ENCODE measurements around the gene ITGB7. TPM values are rescaled to one million over a fixed set of nuclear protein-coding genes. Genes with fewer than 3 reads are reported as not detected.

ITGB7 gene
- total and polyA plus RNA-seq, 10 of the 15 experiments (the other 5 are each of a cell fraction or from before 2014, with no cell fraction given), result 54.5 to 487 (median 252) TPM

DNA sequence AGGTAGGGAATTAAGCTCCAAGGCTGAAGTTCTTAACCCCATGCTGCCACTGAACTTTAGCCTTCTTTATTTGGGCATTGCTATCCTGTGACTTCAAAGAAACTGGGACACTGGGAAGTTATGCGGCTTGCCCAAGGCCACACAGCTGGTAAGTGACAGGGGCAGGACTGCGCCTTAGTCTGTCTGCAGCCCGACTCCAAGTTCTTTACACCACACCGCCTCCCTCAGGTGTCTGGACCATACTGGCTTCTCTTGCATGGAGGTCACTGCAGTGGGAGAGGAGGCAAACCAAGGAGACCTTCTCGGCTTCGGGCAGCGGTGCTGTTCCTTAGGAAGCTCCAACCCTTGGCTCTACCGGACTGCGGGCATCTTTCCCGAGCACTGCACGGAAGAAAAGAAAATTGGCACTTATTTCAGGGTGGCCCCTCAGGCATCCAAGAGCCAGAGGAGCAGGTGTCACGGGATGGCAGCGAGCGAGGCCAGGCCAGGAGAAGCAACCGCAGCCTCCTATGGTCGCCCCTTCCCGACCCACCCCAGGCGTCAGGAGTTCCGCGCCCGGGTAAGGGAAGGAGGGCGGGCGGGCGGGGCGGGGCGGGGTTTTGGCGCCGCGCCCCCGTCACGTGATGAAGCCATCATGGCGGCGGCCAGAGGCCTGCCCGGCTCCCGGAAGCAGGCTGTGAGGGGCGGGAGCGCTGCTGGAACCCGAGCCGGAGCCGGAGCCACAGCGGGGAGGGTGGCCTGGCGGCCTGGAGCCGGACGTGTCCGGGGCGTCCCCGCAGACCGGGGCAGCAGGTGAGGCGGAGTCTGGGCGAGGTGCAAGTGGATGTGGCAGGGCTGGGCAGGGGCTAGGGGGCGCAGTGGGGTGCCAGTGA is 44.7 kb upstream of the ITGB7 start (continued):
- TF ChIP-seq, protein P1, sequence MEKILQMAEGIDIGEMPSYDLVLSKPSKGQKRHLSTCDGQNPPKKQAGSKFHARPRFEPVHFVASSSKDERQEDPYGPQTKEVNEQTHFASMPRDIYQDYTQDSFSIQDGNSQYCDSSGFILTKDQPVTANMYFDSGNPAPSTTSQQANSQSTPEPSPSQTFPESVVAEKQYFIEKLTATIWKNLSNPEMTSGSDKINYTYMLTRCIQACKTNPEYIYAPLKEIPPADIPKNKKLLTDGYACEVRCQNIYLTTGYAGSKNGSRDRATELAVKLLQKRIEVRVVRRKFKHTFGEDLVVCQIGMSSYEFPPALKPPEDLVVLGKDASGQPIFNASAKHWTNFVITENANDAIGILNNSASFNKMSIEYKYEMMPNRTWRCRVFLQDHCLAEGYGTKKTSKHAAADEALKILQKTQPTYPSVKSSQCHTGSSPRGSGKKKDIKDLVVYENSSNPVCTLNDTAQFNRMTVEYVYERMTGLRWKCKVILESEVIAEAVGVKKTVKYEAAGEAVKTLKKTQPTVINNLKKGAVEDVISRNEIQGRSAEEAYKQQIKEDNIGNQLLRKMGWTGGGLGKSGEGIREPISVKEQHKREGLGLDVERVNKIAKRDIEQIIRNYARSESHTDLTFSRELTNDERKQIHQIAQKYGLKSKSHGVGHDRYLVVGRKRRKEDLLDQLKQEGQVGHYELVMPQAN (conservative IDR thresholded peaks at IDR 0.05), result peak; percentile 87
- TF ChIP-seq NFYB (IDR thresholded peaks at IDR 0.05; ENCODE audit: insufficient read depth, low read depth, low read length), result no peak
- TF ChIP-seq, protein P2, sequence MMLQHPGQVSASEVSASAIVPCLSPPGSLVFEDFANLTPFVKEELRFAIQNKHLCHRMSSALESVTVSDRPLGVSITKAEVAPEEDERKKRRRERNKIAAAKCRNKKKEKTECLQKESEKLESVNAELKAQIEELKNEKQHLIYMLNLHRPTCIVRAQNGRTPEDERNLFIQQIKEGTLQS (IDR thresholded peaks at IDR 0.05; ENCODE audit: borderline replicate concordance, extremely low read depth, low read depth, low read length), result peak; percentile 24; the same call in 1 of the 2 replicates
- TF ChIP-seq RB1 (IDR thresholded peaks at IDR 0.05; ENCODE audit: borderline replicate concordance), result peak; percentile 14; the same call in 1 of the 2 replicates
- no peak for TF ChIP-seq BACH1 (IDR thresholded peaks at IDR 0.05; ENCODE audit: borderline replicate concordance)
- peak; percentile 65; the same call in 1 of the 2 replicates for TF ChIP-seq SMC3 (IDR thresholded peaks at IDR 0.05; ENCODE audit: borderline replicate concordance, low read length)
- no peak for TF ChIP-seq NRF1 (conservative IDR thresholded peaks at IDR 0.05; ENCODE audit: low read depth, low read length)
- TF ChIP-seq IKZF1 (conservative IDR thresholded peaks at IDR 0.05), result peak; percentile 61
- no peak for TF ChIP-seq SIX5 (IDR thresholded peaks at IDR 0.05; ENCODE audit: low read depth, low read length, severe bottlenecking)
- 0 out of 2 replicates have a peak, but pooled peaks have one; percentile 33 for TF ChIP-seq DPF2 (IDR thresholded peaks at IDR 0.05)
- TF ChIP-seq BHLHE40 (IDR thresholded peaks at IDR 0.05; ENCODE audit: borderline replicate concordance in 1 of 2, low read depth in 2 of 2, low read length in 1 of 2), result peak; percentile 70 to 92
- TF ChIP-seq, protein P3, sequence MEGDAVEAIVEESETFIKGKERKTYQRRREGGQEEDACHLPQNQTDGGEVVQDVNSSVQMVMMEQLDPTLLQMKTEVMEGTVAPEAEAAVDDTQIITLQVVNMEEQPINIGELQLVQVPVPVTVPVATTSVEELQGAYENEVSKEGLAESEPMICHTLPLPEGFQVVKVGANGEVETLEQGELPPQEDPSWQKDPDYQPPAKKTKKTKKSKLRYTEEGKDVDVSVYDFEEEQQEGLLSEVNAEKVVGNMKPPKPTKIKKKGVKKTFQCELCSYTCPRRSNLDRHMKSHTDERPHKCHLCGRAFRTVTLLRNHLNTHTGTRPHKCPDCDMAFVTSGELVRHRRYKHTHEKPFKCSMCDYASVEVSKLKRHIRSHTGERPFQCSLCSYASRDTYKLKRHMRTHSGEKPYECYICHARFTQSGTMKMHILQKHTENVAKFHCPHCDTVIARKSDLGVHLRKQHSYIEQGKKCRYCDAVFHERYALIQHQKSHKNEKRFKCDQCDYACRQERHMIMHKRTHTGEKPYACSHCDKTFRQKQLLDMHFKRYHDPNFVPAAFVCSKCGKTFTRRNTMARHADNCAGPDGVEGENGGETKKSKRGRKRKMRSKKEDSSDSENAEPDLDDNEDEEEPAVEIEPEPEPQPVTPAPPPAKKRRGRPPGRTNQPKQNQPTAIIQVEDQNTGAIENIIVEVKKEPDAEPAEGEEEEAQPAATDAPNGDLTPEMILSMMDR (IDR thresholded peaks at IDR 0.05 in 2 of 3, conservative IDR thresholded peaks at IDR 0.05 in 1 of 3; ENCODE audit: control insufficient read depth in 2 of 3, extremely low read depth in 1 of 3, insufficient read depth in 1 of 3, low read depth in 3 of 3, low read length in 3 of 3), result peak; percentile 52 to 83 (median 64); a peak in 5 of 6 replicates
- TF ChIP-seq CHD1 (IDR thresholded peaks at IDR 0.05; ENCODE audit: low read depth, low read length), result no peak
- no peak for TF ChIP-seq CHD2 (IDR thresholded peaks at IDR 0.05; ENCODE audit: borderline replicate concordance, low read depth, low read length)
- TF ChIP-seq STAT1 (conservative IDR thresholded peaks at IDR 0.05), result no peak
- TF ChIP-seq PAX8 (IDR thresholded peaks at IDR 0.05), result no peak
- TF ChIP-seq NR2C1 (IDR thresholded peaks at IDR 0.05), result peak; percentile 10; the same call in 1 of the 2 replicates
- no peak for TF ChIP-seq SREBF1 (IDR thresholded peaks at IDR 0.05; ENCODE audit: low read length)
- no peak for TF ChIP-seq ZNF24 (IDR thresholded peaks at IDR 0.05)
- TF ChIP-seq JUND (IDR thresholded peaks at IDR 0.05; ENCODE audit: low read depth, low read length), result no peak
- no peak; the same call in 1 of the 2 replicates for TF ChIP-seq TCF12 (IDR thresholded peaks at IDR 0.05; ENCODE audit: low read depth, low read length)
- TF ChIP-seq, protein P4, sequence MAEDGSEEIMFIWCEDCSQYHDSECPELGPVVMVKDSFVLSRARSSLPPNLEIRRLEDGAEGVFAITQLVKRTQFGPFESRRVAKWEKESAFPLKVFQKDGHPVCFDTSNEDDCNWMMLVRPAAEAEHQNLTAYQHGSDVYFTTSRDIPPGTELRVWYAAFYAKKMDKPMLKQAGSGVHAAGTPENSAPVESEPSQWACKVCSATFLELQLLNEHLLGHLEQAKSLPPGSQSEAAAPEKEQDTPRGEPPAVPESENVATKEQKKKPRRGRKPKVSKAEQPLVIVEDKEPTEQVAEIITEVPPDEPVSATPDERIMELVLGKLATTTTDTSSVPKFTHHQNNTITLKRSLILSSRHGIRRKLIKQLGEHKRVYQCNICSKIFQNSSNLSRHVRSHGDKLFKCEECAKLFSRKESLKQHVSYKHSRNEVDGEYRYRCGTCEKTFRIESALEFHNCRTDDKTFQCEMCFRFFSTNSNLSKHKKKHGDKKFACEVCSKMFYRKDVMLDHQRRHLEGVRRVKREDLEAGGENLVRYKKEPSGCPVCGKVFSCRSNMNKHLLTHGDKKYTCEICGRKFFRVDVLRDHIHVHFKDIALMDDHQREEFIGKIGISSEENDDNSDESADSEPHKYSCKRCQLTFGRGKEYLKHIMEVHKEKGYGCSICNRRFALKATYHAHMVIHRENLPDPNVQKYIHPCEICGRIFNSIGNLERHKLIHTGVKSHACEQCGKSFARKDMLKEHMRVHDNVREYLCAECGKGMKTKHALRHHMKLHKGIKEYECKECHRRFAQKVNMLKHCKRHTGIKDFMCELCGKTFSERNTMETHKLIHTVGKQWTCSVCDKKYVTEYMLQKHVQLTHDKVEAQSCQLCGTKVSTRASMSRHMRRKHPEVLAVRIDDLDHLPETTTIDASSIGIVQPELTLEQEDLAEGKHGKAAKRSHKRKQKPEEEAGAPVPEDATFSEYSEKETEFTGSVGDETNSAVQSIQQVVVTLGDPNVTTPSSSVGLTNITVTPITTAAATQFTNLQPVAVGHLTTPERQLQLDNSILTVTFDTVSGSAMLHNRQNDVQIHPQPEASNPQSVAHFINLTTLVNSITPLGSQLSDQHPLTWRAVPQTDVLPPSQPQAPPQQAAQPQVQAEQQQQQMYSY (CRISPR knock-in tag; IDR thresholded peaks at IDR 0.05), result no peak

Measured in GM12878 (cell line).